SKM-1 treated with dmso at 0.1 percent for 144 hours (cell line): ENCODE measurements around the gene DDR1.
"Not testable (repeated sequence)": the region's sequence is repeated elsewhere in the genome, so short reads cannot be mapped to it uniquely, and the experiment has no call there.

Source experiments
- DNase-seq: peaks from one replicate; lab custom pipeline; 2025; ENCODE audit not compliant: unreplicated experiment; lab: John Stamatoyannopoulos, UW

The DDR1 gene

DNA sequence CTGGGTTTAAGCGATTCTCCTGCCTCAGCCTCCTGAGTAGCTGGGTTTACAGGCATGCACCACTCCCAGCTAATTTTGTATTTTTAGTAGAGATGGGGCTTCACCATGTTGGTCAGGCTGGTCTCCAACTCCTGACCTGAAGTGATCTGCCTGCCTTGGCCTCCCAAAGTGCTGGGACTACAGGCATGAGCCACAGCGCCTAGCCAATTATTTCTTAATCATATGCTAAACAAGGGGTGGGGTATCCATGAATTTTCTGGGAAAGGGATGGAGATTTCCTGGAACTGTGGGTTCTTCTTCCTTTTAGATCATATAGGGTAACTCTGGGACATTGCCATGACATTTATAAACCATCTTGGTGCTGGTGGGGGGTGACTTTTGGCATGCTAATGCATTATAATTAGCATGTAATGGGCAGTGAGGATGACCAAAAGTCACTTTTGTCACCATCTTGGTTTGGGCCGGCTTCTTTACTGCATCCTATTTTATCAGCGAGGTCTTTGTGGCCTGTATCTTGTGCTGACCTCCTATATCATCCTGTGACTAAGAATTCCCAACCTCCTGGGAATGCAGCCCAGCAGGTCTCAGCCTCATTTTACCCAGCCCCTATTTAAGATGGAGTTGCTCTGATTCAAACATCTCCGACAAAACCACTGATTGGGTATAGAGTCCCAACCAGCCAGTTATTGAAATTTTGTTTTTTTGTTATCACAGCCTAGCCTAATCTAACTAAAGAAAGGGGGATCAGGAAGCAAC lies 29.9 kb upstream of the DDR1 start:
- DNase-seq = no peak

DNA sequence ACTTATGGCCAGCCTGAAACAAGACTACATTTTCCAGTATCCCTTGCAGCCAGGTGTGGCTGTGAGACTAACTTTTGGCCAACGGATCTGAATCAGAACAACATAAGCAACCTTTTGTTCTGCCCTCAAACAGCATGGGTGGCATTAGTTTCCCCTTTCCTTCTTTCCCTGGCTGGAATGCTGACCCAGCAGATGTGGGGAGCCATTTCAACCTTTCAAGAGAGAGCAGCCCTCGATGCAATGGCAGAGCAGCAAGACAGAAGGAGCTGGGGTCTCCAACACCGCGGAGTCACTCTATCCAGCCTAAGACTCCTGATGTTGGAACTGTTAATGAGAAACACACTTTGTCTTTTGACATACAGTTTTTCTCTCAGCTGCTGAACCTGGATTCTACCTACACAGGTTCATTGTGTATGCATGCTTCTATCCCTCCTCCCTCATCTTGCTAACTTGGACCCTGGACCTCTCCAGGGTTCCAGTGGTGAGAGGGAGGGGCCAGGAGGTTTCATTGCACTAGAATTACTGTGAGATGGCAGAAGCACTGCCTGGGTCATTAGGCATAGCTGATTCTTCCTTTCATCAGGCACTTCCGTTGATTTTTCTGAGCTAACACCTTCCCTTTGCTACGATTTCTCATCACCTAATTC lies 28.8 kb upstream of the DDR1 start:
- no peak for DNase-seq

DNA sequence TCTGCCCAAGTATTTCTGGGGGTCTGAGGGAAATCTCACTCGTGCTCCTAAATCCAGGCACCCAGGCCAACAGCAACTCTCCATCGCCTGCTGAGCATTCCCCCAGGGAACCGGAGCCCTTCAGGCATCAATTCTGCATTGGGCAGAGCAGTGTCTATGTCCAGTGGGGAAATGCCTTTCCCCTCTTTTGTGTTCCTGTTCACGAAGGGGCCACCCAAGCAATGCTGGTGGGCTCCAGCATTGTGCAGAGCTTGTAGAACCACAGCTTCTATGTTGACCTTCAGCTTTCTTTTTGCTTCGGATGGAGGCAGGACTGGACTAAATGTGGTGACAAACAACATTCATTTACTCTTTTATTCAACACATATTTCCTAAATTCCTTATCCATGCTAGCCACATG lies 27.2 kb upstream of the DDR1 start:
- DNase-seq = no peak

- no peak for DNase-seq
Observed at GRCh38 chr6:30857549-30857948, 26.8 kb upstream of the DDR1 start.

GRCh38 chr6:30859726-30860125 lies 24.6 kb upstream of the DDR1 start:
- not testable (repeated sequence) for DNase-seq

DNA sequence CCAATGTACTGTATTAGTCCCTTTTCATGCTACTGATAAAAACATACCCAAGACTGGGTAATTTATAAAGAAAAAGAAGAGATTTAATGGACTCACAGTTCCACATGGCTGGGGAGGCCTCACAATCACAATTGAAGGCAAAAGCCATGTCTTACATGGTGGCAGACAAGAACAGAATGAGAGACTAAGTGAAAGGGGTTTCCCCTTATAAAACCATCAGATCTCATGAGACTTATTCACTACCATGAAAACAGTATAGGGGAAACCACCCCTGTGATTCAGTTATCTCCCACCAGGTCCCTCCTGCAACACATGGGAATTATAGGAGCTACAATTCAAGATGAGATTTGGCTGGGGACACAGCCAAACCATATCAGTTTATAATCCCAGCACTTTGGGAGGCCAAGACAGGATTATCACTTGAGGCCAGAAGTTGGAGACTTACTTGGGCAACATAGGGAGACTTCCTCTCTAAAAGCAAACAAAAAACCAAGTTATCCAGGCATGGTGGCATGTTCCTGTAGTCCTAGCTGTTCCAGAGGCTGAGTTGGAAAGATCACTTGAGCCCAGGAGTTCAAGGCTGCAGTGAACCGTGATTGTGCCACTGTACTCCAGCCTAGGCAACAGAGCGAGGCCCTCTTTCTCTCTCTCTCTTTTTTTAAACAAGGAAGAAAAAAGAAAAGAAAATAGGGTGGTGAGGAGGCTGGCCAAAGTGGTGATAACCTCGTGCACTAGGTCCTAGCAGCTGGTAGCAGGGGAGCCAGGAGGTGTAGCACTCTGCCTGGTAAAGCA lies 22.9 kb upstream of the DDR1 start:
- DNase-seq = no peak

DNA sequence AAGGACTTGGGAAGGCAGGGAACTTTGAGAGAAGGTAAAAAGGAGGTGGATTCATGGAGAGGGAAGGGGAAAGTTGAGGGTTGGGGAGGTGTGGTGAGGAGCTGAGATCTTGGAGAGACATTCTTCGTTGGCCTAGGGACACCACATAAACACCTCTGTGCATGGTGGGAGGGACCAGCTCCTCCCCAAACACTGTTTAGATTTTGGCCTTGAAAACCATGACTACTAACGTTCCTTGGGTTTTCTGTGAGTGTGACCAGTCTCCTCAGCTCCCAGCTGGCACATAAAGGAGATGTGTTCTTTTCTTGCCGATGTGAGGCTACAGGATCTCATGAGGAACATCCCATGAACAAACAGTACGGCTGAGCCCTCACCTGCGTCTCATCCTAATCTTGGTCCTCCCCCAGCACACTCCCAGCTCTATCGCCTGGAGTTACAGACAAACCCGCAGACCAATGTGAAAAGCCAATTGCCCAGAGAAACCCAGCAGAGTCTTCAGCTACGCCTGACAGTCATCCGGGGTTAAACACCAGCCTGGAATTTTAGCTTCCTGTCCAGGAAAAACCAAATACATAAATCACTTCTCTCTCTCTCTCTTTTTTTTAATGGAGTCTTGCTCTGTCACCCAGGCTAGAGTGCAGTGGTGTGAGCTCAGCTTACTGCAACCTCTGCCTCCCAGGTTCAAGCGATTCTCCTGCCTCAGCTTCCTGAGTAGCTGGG lies 22.0 kb upstream of the DDR1 start:
- DNase-seq = no peak

DNA sequence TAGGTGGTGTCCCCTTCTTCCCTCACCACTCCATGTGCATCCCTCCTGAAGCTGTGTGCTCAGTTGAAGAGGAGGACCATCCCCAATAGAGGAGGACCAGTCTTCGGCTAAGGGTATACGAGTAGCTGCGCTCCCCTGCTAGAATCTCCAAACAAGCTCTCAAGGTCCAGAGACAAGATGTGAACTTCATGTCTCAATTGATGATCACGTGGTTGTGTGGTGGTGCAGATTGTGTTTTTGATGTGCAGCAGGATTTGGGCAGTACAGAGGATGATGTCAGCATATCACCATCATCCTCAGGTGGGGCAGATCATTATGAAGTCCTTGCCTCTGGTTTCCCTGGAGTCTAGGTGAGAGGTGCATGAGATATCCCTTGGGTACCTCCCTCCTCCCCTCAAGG lies 20.0 kb upstream of the DDR1 start:
- DNase-seq = no peak

DNA sequence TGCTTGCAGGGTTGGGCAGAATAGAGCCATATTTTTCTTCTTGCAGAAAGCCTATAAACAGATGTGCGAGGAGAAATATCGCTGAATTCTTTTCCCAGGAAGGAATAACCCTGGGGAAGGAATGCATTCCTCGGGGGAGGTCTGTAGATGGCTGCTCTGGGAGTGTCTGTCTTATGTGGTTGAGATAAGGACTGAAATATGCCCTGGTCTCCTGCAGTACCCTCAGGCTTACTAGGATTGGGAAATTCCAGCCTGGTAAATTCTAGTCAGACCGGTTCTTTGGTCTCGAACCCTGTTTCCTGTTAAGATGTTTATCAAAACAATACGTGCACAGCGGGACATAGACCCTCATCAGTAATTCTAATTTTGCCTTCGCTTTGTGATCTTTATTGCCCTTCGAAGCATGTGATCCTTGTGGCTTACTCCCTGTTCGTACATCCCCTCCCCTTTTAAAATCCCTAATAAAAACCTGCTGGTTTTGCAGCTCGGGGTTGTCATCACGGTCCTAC lies 15.0 kb upstream of the DDR1 start:
- not testable (repeated sequence) for DNase-seq

DNA sequence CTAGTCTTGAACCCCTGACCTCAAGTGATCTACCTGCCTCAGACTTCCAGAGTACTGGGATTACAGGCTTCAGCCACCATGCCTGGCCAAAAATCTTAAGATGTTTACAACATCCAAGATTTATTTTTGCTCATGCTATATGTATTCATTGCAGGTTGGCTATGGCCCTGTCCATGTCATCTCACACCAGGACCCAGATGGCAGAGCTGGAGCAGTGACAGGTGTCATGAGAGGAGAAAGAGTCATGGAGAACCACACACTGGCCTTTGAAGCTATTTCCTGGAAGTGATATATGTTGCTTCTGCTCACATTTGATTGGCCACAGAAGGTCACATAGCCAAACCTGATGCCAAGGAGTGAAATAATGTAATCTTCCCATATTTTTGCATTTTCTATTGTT lies 13.8 kb upstream of the DDR1 start:
- no peak for DNase-seq

- DNase-seq = no peak
Observed at GRCh38 chr6:30871592-30872183, 12.6 kb upstream of the DDR1 start.

DNA sequence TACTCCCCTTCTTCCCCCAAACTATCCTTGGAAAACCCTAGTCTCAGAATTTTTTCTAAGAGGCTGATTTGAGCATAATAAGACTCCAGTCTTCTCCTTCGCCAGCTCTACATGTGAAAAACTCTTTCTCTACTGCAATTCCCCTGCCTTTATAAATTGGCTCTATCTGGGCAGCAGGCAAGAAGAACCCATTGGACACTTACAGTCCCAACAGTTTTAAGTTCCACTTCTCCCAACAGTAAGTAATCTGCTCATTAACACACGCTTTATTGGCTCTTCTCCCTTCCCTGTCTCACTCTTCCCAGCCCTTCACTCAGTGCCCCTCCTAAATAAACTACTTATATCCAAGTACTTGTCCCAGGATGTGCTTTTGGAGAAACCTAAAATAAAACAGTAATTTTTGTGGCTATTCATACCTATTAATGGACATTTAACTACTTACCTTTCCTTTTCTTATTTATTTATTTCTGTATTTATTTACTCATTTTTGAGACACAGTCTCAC lies 11.1 kb upstream of the DDR1 start:
- DNase-seq = no peak

GRCh38 chr6:30873795-30874194 lies 10.5 kb upstream of the DDR1 start:
- not testable (repeated sequence) for DNase-seq

DNA sequence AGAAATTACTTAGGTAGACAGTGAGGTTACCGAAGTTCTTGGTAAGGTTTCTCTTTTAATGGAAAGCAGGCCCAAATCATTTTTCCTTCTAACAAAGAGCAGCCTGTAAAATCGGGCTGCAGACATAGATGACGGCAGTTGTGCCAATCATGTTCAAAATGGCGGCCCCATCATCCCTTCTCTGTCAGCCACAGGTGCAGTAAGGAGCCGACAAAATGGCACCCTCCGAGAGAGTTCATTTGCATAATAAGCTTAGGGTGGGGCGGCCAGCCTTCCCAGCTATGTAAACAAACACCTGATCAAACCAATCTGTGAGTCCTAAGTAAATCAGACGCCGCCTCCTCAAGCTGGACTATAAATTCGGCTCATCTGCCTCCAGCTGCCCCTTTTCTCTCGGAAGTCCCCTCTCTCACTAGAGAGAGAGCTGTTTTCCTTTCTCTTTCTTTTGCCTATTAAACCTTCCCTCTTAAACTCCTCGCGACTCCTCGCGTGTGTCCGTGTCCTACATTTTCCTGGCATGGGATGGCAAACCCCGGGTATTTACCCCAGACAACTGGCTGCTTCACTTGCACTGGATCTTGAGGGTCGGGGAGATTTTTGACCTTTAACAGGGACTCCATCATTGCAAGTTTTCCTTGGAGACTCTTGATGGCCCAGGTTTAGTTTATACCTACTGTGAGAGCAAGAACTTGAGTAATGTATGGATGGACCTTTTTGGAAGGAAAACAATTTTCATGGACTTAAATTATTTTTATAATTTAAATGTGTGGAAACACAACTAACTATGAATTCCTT lies 8.9 kb upstream of the DDR1 start:
- DNase-seq = no peak

DNA sequence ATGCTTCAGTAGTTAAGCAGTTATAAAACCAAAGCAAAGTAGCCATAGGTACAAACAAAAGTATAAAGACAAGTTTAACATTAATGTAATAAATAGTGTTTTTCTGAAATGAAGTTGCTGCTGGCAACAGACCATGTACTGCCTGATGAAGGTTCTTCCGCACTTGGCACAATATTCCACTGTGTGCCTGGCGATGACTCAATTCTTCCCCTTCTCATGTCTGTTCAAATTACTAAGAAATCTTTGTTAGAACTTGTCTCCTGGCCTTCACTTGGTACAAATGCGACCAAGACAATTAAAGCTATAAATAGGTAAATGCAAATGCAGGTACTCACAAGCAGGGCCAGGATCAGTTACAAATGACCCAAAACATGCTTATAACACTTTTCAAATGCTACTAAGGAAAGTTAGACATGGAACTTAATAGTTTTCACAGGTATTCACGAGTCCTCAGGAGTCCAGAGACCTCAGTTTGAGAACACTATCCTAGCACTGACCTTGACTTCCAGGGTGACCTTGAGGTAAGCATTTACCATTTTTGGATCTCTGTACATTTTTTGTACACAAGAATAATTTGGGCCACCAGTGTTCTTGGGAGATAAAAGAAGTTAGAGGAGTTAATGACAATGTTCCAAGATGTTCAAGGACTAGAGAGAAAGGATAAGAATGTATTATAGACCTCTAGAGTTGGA lies 8.1 kb upstream of the DDR1 start:
- DNase-seq = no peak

DNA sequence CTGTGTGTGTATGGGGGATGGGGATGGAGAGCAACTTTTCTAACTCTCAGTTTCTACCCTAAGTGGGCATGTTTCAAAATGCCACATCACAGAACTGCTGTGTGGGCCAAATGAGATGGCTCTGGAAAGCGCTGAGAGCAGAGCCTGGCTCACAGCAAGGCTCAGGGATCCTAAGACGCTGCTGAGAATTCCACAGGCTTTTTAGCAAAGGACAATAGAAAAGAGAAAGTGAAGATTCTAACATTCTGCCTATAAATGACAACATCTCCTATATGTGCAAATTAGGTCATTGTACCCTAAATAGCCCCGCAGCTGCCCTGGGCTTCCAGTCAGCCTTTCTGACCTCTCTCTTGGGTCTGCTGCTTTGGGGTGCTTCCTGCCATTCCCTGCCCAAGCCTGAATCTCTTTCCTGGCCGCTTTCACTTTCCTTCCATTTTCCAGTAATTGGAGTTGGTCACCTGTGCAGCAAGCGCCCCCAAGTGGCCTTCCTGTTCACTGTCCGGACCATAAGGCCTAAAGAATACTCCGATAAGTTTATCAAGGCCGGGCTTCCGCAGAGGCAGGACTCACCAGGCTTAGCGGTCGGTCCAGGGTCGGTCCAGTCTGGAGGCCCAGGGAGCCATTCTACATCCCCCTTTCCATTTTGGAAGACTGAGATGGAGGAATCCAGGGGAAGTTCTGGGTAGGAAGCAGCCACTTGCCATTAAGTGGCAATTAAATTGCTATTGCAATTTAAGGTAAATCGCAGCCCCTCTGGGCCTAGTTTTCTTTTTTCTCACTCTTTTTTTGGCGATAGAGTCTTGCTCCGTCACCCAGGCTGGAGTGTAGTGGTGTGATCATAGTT lies 6.7 kb upstream of the DDR1 start:
- peak; percentile 39 for DNase-seq

- no peak for DNase-seq
Observed at GRCh38 chr6:30879684-30880427, 4.5 kb upstream of the DDR1 start.
